Embryonic facial prominence (tissue), 1 donor: Measurements from ENCODE around the gene CFAP61.

Experiments used
- DNase-seq: peaks from one replicate; pipeline ENCODE4 v3.0.0-alpha.2; 2016; ENCODE audit errors: extremely low spot score

The CFAP61 gene

DNA sequence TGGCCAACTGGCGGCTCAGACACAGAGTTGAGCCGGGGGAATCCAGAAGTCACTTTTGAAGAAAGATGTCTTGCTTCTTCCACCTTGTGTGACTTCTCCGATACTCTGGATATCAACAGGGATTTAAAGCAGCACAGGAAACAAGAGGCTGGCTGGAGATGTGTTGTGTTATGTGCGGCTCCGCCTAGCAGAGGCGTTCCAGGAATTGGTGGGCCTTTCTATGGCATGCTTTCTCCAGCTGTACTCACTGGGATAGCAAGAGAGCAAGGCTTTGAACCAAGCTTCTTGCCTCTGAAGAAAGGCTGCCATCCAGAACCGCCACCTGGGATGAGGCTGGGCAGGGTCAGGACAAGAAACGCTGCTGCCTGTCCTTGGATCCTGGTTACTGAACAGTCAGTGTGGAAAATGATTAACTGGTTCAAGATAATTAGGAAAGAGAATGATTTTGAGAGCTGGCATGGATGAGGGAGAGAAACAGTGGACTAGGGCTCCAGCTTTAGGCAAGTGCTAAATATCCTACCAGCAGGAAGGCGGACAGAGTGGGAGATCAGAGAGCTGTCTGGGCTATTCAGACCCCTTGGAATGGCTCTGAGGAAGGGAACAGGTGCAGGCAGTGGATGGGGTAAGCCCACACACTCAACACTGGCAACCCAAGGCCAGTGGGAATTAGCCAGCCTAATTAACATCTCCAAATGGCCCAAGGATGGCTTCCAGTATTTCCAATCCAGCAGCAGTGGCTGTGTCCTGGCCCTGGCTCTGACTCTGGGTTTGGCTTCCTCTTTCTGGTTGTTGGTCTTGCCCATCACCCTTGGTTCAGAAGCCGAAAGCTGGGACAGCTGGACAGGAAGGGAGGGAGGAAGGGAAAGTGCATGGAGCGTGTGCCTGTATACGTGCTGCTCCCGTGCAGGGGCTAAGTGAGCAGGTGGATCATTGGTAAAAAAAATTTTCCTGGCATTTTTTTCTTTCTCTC is 347.5 kb downstream of the CFAP61 start:
- no peak for DNase-seq

- no peak for DNase-seq
These were observed 349.7 kb downstream of the CFAP61 start for GRCh38 chr20:20401991-20402390.

DNA sequence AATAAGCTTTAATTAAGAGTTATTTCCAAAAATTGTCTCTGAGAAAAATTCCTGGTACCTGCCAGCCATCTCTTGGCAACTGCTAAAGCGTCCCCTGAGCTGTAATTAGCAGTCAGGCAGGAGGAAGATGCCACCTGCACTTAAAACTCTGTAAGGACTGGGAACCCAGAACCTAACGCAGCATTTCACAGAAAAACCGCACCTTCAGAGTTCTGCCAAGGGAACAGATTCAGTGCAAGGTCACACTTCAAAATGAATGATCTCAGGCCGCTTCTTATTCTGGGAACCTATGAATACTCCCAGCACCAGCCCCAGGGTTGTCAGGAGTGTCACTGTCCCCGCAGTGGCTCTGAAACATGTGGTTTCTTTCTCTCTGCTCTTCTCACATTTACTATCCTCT is 352.3 kb downstream of the CFAP61 start:
- no peak for DNase-seq

DNA sequence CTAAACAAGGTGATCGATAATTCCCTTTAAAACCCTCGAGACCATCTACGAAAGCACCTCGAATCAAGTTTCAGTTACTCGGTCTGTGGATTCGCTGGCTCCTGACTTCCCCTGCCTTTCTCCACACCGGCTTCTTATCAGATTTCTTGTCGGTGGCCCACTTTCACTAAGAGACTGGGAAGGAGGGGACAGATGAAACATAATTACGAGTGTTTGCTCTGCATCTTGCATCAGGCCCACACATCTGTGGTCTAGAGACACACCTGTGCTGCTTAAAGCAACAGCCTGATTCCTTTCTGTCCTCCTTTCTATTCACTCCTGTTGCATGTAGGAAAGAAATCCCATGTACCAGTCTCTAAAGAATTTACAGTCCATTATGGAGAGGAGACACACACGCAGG is 353.3 kb downstream of the CFAP61 start:
- no peak for DNase-seq

- DNase-seq = no peak
These were observed 354.0 kb downstream of the CFAP61 start for GRCh38 chr20:20406306-20406705.

- DNase-seq = no peak
These were observed 355.8 kb downstream of the CFAP61 start for GRCh38 chr20:20407891-20408805.

GRCh38 chr20:20409331-20409730 is 357.0 kb downstream of the CFAP61 start:
- DNase-seq = no peak
